ENCODE measurements around the gene CCSER2. TPM values are rescaled to one million over a fixed set of nuclear protein-coding genes. Genes with fewer than 3 reads are reported as not detected.
"Not testable (repeated sequence)": the region's sequence is repeated elsewhere in the genome, so short reads cannot be mapped to it uniquely, and the experiment has no call there.

Gene CCSER2
- total RNA-seq, 1 donor from 2014 or later = 165 TPM

DNA sequence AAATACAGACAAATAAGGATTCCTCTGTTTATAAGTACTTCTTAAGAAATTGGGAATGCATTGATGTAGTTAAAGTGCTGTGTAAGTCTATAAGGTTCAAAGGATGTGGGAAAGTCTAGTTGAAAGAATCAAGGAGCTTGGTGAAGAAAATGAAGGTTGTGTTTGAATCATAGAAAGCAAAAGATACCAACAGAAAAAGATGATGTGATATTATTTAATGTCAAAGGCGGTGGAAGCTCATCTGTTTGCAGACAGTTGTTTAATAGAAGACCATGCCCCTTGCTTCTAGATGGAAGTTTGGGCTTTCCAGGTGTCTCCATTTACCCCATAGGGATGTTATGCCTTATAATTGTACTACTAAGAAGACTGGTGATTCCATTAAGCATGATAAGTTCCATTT, 150.3 kb downstream of the CCSER2 start:
- intact Hi-C loops (cut with DNase I) = no loop called here
- DNase-seq (no peak), ATAC-seq (ENCODE audit: poor library complexity) (no peak)

DNA sequence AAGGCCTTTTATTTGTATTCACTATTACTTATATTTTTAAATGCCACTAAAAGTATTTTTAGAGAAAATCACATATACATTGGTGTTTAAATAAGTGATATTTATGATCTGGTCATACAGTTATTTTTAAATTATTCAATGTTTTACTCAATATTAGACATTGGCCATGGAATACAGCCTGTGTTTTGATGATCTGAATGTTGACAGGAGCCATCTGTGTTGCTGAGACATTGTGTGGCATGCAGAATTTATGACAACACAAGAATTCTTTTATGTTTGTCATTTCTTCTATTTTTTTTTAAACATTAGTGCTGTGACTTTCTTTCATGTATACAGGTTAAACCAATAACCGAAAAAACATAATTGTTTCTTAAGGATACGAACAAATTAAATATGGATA, 156.2 kb downstream of the CCSER2 start:
- no peak for DNase-seq
- intact Hi-C loops (cut with DNase I) = no loop called here
- no peak for ATAC-seq (ENCODE audit: poor library complexity)

DNA sequence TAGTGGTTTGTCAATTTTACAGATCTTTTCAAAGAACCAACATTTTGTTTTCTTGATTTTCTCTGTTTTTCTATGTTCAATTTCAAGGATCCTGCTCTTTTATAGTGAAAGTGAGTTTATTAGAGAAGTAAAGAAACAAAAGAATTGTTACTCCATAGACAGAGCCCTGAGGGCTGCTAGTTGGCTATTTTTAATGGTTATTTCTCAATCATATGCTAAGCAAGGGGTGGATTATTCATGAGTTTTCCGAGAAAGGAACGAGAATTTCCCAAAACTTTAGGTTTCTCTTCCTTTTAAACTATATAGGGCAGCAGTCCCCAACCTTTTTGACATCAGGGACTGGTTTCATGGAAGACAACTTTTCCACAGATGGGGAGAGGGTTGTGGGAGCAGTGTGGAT, 165.0 kb downstream of the CCSER2 start:
- no peak for ATAC-seq (ENCODE audit: poor library complexity)

DNA sequence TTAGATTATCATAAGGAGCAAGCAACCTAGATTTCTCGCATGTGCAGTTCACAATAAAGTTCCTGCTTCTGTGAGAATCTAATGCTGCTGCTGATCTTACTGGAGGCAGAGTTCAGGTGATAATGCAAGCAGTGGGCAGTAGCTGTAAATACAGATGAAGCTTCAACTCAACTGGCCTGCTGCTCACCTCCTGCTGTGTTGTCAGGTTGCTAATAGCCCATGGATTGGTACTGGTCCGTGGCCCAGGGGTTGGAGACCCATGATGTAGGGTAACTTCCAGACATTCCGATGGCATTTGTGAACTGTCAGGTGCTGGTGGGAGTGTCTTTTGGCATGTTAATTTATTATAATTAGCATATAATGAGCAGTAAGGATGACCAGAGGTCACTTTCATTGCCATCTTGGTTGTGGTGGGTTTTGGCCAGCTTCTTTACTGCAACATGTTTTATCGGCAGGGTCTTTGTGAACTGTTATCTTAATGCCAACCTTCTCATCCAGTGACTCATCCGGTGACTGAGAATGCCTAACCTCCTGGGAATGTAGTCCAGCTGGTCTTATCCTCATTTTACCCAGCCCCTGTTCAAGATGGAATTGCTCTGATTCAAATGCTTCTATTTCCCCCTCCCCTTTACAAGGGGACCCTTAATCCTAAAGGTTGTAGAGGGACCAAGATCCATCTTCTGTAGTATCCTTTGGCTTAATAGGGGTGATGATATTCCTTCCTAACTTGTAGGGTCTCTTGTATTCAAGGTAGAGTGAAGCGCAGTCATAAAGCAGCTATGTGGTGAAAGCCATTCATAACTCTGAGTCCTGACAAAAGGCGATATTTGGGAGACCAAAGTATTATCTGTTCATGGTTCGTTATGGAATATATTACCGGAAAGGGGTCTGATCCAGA, 165.8 kb downstream of the CCSER2 start:
- intact Hi-C loops (cut with DNase I) = no loop called here
- no peak for DNase-seq
- ATAC-seq (ENCODE audit: poor library complexity) = no peak

More for the DNA sequence above, 165.0 kb downstream of the CCSER2 start:
- DNase-seq = no peak
- intact Hi-C loops (cut with DNase I) = no loop called here

DNA sequence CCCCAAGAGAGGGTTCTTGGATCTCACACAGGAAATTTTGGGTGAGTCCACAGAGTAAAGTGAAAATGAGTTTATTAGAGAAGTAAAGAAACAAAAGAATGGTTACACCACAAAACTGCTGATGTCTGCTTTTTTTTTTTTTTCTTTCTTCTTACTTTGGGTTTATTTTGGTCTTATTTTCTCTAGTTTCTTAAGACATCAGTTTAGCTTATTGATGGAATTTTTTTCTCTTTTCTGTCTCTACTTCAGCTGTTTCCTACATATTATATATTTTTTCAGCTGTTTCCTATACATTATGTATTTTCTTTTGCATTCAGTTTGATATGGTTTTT, 166.4 kb downstream of the CCSER2 start:
- DNase-seq = no peak
- intact Hi-C loops (cut with DNase I) = no loop called here
- no peak for ATAC-seq (ENCODE audit: poor library complexity)

DNA sequence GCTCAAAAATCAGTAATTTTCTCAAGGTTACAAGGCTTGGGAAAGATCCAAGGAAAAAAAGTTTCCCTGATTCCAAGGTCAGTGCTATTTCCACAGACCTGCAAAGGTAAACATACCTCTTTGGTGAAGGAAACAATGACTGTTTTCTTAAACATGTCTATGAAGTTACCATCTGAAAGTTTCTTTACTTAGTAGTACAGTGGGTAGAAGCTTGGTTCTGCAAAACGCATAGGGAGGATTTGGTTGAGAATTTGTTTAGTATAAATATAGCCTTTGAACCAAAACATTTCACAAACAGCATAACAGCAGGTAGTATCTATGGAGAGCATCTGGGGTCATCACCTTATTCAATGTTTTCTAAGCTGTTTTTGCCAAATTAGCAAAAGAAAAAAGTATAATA, 169.6 kb downstream of the CCSER2 start:
- ATAC-seq (ENCODE audit: poor library complexity) (no peak), DNase-seq (no peak)
- intact Hi-C loops (cut with DNase I) = no loop called here

DNA sequence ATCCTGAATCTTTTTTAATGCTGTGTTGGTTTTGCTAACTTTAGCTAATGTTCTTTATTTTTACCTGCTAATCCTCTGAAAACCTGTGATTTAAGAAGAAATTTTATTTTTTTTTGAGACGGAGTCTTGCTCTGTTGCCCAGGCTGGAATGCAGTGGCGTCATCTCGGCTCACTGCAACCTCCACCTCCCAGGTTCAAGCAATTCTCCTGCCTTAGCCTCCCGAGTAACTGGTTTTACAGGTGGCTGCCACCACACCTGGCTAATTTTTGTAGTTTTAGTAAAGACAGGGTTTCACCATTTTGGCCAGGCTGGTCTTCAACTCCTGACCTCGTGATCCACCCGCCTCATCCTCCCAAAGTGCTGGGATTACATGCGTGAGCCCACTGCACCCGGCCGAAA, 170.7 kb downstream of the CCSER2 start:
- ATAC-seq (ENCODE audit: poor library complexity); DNase-seq; intact Hi-C loops (cut with DNase I): not testable (repeated sequence)

DNA sequence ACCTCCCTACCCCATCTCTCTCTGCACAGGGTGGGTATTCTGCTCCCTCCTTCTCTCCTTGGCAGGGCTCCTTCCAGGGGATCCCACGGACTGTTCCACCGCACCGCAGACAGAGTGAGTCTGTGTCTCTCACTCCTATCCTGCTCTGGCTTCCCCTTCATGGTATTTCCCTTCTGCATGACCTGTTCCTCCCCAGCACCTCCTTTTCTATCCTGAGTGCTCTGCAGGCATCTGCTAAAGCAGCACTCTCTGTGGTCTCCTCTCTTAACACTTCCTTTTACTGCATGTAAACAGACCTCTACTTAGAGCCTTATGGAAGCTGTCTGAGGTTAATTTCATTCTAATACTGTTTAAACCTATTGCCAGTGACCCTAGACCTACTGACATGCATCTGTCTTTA, 171.5 kb downstream of the CCSER2 start:
- DNase-seq (no peak), ATAC-seq (ENCODE audit: poor library complexity) (no peak)
- intact Hi-C loops (cut with DNase I) = no loop called here

DNA sequence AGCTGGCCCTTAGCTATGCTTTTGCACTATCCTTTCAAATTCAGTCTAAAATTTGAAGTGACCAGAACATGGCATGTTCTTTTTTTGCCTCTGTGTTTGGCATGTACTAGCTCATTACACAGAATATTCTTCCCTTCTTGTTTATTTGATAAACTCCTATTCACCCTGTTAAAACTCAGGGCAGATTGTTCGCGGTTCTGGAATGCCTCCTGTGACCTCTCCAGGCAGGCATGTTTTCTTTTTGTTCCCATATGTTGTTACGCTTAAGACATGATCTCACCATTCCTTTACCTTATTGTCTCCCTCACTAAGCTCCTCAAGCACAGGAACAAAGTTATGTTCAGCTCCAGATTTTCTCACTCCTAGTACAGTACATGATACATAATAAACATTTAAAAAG, 181.7 kb downstream of the CCSER2 start:
- intact Hi-C loops (cut with DNase I) = no loop called here
- no peak for DNase-seq
- no peak for ATAC-seq (ENCODE audit: poor library complexity)

DNA sequence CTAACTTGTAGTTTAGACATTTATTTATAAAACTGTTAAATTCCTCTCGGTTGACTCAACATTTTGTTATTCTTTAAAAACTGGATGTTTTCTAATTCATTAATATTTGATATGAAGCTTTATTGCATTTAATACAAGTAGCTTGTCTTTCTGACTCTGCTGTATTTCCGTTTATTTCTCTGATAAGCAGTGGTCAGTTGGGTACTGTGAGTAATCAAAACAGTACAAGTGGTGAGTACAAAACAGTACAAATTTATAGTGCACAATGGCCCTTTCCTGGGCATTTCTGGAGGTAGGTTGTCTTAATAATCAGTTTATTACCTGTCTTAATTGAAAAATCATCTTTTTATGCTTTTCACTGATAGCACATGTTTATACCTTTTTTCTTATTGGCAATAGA, 182.7 kb downstream of the CCSER2 start:
- ATAC-seq (ENCODE audit: poor library complexity) (no peak), DNase-seq (no peak)
- intact Hi-C loops (cut with DNase I) = no loop called here

DNA sequence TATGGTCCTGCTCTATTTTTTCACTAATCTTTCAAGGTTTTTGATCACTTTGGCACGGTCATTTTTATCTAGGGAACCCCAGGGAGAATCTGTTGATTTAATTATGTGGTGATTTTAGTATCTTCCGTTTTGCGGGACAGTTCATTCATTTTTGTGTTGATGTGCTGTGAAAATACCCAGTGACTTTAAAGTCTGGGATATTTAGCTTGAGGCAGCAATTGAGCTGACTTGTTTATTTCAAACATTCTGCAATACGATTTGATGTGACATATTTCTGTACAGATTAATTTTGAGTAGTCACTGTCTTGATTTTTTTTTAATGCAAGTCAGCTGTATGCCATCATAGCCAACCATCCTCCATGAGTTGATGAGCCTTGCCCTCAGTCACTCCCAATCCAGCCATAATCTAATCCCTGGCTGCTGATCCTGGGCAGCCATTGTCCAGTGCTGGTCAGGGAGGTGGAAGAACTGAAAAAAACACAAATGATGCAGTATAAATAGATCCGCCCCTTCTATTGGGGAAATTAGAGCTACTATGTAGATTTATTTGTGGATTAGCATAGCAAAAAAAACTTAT, 183.4 kb downstream of the CCSER2 start:
- DNase-seq (no peak), ATAC-seq (ENCODE audit: poor library complexity) (no peak)
- intact Hi-C loops (cut with DNase I) = no loop called here

DNA sequence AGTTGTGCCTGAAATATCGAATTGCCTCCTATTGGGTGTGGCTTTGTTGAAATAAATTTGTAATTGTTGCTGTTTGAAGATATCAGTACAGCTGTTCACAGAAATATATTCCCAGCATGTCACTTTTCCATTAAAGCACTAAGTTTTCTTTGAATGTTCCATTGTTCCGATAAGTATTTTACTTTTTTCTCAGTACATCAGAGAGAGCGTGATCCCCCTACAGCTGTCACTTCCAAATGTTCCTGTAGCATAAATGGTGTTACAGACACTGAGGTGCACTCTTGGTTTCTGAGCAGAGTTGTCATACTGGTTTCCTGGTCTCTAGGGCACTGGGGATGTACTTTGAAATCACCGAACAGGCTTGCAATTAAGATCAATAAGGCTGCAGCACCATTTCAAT, 189.2 kb downstream of the CCSER2 start:
- no peak for ATAC-seq (ENCODE audit: poor library complexity)
- intact Hi-C loops (cut with DNase I) = no loop called here

DNA sequence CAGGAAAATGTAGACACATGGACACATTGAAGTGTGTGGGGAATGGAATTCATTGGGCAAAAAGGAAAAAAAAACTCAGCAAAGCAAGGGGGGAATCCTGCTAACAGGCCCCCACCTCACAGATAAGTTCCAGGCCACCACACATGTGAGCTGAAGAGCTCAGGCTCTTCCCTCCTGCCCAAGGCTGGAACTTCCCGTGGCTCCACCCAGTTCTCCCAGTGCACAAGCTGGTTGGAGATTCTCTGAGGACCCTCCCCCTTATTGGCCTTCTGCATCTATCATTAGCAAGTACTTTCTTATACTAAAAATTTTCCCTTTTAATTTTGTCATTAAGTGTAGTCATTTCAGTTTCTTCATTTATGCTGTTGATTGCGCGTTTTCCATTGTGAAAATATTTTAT, 190.8 kb downstream of the CCSER2 start:
- DNase-seq (no peak), ATAC-seq (ENCODE audit: poor library complexity) (no peak)
- intact Hi-C loops (cut with DNase I) = no loop called here

More for the DNA sequence above, 189.2 kb downstream of the CCSER2 start:
- no peak for DNase-seq

DNA sequence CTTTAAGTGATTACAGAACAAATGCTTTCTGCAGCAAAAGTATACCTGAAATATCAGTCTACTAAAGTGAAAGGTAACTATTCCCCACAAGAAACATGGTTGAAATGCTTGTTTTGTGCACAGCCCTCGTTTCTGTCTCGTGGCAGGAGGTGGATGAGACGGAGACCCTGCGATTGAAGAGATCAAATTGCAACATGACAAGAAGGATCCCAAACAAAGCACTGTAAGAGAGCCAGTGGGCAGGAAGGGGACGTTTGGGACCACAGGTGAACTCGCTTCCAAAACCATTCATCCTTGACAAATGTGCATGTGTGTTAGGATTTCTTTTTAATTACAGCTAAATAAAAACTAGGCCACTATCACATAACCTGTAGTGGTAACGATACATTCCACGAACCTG, 192.6 kb downstream of the CCSER2 start:
- intact Hi-C loops (cut with DNase I) = no loop called here
- no peak for ATAC-seq (ENCODE audit: poor library complexity)
- DNase-seq = no peak

DNA sequence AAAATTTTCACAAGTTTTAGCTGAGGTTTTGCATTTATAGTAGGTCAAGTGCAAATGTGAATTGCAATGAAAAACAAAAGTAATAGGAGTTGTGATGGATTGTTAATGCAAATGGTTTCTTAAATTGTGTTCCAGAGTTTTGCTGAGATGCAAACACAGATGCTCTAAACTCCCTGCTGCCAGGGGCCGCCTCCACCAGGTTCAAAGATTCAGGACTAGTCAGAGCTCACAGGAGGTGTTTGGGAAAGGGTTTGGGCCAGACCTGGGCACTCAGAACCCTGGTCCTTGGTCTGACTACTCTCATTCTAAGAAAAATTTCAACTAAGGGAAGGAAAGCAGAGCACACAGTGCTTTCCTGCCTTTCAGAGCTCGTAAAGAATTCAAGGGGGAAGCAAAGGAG, 193.1 kb downstream of the CCSER2 start:
- ATAC-seq (ENCODE audit: poor library complexity) (no peak), DNase-seq (no peak)
- intact Hi-C loops (cut with DNase I) = no loop called here

DNA sequence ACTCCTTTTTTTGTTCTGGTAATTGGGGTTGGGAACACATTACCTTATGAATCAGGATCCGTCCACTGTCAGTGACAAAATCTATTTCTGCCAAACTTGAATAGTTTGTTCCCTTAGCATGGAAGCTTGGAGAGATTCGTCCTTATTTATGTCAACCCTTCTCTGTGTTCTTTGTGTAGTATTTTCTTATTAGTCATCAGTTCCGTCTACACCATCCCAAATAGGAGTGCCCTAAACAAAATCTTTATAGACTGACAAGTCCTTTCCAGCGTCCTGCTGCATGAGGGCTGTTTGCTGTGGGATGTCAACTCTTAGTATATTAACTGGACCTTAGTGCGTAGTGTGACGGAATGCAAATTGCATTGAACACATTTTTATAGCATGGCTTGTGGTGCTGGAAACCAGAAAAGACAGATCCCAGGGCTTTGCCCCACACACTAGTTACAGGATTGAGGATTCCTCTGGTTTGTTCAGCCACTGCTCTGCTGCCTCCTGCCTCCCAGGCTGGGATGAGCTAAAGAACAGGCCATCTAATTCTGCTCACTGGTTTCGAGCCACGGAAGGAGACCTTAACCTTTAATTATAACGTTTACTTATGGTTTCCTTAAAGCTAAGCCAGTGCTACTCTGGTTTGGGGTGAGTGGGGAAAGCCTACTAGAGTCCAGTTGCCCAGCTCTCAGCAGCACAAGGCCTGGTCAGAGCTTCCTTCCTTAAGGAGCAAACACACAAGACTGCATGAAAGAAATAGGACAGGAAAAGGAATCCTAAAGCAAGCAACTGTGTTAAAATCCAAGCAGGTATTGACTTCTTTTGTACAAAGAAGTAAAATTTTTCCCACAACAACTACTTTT, 194.4 kb downstream of the CCSER2 start:
- no peak for DNase-seq
- intact Hi-C loops (cut with DNase I) = no loop called here
- ATAC-seq (ENCODE audit: poor library complexity) = no peak

DNA sequence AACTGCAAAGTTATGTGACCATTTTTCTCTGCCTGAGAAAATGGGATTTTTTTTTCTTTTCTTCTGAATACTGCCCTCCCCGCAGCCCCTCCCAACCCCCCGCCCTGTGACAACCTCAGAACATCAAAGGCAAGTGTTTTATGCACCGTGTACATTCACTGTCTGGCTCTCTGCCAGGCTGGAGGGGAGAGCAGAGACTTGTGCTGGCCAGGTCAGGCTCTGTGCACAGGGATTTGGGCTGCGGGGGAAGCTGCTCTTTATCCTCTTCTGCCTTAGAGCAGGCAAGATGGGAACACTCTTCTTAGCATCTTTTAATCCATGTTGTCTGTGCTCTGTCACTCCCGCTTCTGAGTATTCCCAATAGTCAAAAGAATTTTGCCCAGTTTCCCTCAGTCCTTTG, 195.1 kb downstream of the CCSER2 start:
- DNase-seq (no peak), ATAC-seq (ENCODE audit: poor library complexity) (no peak)
- intact Hi-C loops (cut with DNase I) = no loop called here

DNA sequence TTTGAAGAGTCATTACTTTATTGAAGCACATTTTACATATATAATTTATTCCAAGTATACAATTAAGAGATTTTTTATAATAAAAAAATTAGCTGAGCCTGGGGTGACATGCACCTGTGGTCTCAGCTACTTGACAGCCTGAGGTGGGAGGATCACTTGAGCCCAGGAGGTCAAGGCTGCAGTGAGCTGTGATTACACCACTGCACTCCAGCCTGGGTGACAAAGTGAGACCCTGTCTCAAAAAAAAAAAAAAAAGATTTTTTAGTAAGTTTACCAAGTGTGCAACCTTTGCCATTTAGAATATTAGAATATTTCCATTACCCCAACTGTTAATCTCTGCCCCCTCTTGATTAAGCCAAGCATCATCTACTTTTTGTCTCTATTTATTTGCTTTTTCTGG, 196.0 kb downstream of the CCSER2 start:
- intact Hi-C loops (cut with DNase I) = no loop called here
- ATAC-seq (ENCODE audit: poor library complexity) = no peak
- DNase-seq = no peak

DNA sequence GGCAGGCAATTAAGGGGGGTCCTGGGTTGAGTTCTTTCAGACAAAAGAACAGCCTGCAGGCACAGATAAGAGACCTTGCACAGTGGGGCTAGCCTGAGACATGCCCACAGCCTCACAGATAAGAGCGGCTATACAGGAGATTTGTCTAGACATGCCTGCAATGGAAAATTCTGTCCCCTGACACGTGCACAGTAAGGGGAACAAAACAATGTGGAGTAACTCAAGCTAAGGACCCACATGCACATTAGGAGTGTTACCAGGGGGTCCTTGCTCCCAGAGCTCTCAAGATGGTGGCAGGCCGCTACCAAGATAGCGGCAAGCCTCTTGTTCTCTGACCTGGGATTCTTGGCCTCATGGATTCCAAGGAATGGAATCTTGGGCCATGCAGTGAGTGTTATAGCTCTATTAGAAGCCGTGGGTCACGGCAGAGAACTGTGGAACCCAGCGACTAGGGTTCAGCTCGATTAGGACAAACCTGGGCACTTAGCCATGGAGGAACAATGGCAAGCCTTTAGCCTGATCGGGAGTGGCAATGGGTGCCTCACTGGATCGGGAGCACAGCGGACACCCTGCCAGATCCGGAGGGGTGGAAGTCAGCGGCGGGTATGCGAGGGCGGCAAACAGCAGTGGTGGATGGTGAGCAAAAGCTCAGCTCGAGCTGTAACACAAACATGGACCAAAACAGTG, 196.9 kb downstream of the CCSER2 start:
- ATAC-seq (ENCODE audit: poor library complexity) = no peak
- intact Hi-C loops (cut with DNase I) = no loop called here
- DNase-seq = no peak

Data from Right ventricle myocardium superior (tissue), 1 donor.